ENCODE data around the gene FAM107A. TPM values are rescaled to one million over a fixed set of nuclear protein-coding genes. Genes with fewer than 3 reads are reported as not detected.
A peak's percentile ranks its signal among the peaks of the same experiment; 100 is the strongest.

The FAM107A gene
- total and polyA plus RNA-seq, 12 donors = 18.3 to 149 (median 55.0) TPM

DNA sequence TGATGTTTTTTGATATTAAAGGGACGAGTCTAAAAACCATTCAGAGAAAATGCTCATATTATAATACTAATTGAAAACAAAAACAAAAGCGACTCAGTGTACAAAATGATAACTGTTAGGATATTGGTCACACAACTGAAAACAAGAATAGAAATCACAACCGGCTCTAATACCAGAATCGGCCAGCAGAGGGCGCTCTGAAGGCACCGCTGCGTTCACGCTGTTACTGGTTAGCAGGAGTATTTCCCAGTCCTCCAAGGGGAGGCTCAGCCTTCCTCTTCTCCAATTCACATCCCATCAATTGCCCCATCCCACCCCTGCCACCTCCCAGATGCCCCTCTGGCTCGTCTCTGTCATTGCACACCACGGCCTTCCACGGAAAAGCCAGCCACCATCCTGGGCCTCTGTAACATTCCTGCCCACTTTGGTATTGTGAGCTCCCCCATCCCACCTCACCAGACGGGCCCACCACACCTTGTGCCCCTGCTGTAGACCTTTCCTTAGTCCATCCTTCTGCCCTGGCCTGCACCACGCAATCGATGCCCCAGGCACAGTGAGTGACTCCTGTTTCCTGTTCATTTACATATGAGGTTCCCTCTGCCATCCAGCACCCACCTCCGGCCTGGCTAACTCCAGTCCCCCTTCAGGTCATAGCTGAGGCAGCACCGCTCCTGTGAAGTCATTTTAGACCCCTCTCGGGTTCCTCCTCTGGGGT lies 8.5 kb downstream of the FAM107A start:
- TF ChIP-seq, protein P1, sequence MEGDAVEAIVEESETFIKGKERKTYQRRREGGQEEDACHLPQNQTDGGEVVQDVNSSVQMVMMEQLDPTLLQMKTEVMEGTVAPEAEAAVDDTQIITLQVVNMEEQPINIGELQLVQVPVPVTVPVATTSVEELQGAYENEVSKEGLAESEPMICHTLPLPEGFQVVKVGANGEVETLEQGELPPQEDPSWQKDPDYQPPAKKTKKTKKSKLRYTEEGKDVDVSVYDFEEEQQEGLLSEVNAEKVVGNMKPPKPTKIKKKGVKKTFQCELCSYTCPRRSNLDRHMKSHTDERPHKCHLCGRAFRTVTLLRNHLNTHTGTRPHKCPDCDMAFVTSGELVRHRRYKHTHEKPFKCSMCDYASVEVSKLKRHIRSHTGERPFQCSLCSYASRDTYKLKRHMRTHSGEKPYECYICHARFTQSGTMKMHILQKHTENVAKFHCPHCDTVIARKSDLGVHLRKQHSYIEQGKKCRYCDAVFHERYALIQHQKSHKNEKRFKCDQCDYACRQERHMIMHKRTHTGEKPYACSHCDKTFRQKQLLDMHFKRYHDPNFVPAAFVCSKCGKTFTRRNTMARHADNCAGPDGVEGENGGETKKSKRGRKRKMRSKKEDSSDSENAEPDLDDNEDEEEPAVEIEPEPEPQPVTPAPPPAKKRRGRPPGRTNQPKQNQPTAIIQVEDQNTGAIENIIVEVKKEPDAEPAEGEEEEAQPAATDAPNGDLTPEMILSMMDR (IDR thresholded peaks at IDR 0.05) = peak; percentile 91 to 96 (median 95)
- DNase-seq (peak; percentile 74 to 80), ATAC-seq (peak; percentile 30 to 75 (median 50))
- Histone ChIP-seq H3K27me3 (no peaks in the 10 kb centered on the region), H3K4me1 (peaks cover 4 to 42% (median 32%) of the 10 kb centered on the region in 9 donors), H3K27ac (peak overlapping the region in 1 of 10 donors; percentile 27), H3K36me3 (peaks cover 0 to 50% (median 11%) of the 10 kb centered on the region in 9 donors), H3K9me3 (peaks cover 0 to 6% (median 0%) of the 10 kb centered on the region in 11 donors), H3K4me3 (no peak overlapping the region)
- intact Hi-C loops (cut with DNase I) = loop anchor here in 8 of 10 donors (1.0 to 10.0 kb wide), 4 partner anchors 61 to 1106 kb away; no protein-coding TSS in a partner anchor
- 32 to 33% methylated on average over 17 of the region's 17 CpGs for WGBS, 2 donors

GRCh38 chr3:58567251-58567515 lies 10.0 kb downstream of the FAM107A start:
- H3K4me3 ChIP-seq = no peak overlapping the region
- ATAC-seq (no peak), DNase-seq (no peak)
- peaks cover 0 to 6% (median 0%) of the 10 kb centered on the region in 11 donors for H3K9me3 ChIP-seq
- H3K36me3 ChIP-seq = peaks cover 0 to 65% (median 11%) of the 10 kb centered on the region in 9 donors
- TF ChIP-seq, protein P1 (IDR thresholded peaks at IDR 0.05) = no peak
- H3K4me1 ChIP-seq = peaks cover 0 to 28% (median 17%) of the 10 kb centered on the region in 9 donors
- no peaks in the 10 kb centered on the region for H3K27me3 ChIP-seq
- intact Hi-C loops (cut with DNase I) = loop anchor here in 1 of 10 donors (10.0 kb wide), 1 partner anchor 1108 kb away; no protein-coding TSS in a partner anchor
- 91 to 92% methylated on average over 7 of the region's 7 CpGs for WGBS, 2 donors
- H3K27ac ChIP-seq = no peak overlapping the region

- no peak overlapping the region for H3K4me3 ChIP-seq
- TF ChIP-seq, protein P1 (IDR thresholded peaks at IDR 0.05) = no peak
- WGBS, 2 donors = 88 to 92% methylated on average over 9 of the region's 9 CpGs
- H3K27me3 ChIP-seq = no peaks in the 10 kb centered on the region
- peaks cover 0 to 26% (median 17%) of the 10 kb centered on the region in 9 donors for H3K4me1 ChIP-seq
- ATAC-seq (no peak), DNase-seq (no peak)
- peaks cover 0 to under 1% (median 0%) of the 10 kb centered on the region in 11 donors for H3K9me3 ChIP-seq
- H3K27ac ChIP-seq = no peak overlapping the region
- H3K36me3 ChIP-seq = peaks cover 0 to 68% (median 11%) of the 10 kb centered on the region in 9 donors
- intact Hi-C loops (cut with DNase I) = loop anchor here in 2 of 10 donors (1.0 to 10.0 kb wide), 2 partner anchors 64 to 1108 kb away; no protein-coding TSS in a partner anchor
Measured at GRCh38 chr3:58566398-58567250, 10.6 kb downstream of the FAM107A start.

Measured in heart right ventricle (tissue), 16 donors.